GM21529 (cell line): Measurements from ENCODE around the gene ULK1.
A peak's percentile ranks its signal among the peaks of the same experiment; 100 is the strongest.
"Not testable (repeated sequence)": the region's sequence is repeated elsewhere in the genome, so short reads cannot be mapped to it uniquely, and the experiment has no call there.

Experiments used
- ATAC-seq: cut with Tn5 transposase; IDR thresholded peaks from one replicate; pipeline ENCODE4 v1.9.1; 2021; ENCODE audit not compliant: unreplicated experiment

ULK1 gene

GRCh38 chr12:131940141-131940547 is 45.7 kb downstream of the ULK1 start:
- ATAC-seq = no peak

GRCh38 chr12:131941116-131941986 is 46.9 kb downstream of the ULK1 start:
- ATAC-seq = no peak

GRCh38 chr12:131941987-131942341 is 47.5 kb downstream of the ULK1 start:
- no peak for ATAC-seq

GRCh38 chr12:131942671-131943070 is 48.2 kb downstream of the ULK1 start:
- ATAC-seq = no peak

- no peak for ATAC-seq
Measured at GRCh38 chr12:131943389-131943788, 49.0 kb downstream of the ULK1 start.

GRCh38 chr12:131943876-131944275 is 49.5 kb downstream of the ULK1 start:
- ATAC-seq = no peak

- no peak for ATAC-seq
Measured at GRCh38 chr12:131944601-131945251, 50.3 kb downstream of the ULK1 start.

- no peak for ATAC-seq
Measured at GRCh38 chr12:131946757-131947156, 52.3 kb downstream of the ULK1 start.

- no peak for ATAC-seq
Measured at GRCh38 chr12:131947482-131948027, 53.1 kb downstream of the ULK1 start.

GRCh38 chr12:131948166-131948712 is 53.8 kb downstream of the ULK1 start:
- no peak for ATAC-seq

GRCh38 chr12:131948713-131949430 is 54.5 kb downstream of the ULK1 start:
- ATAC-seq = not testable (repeated sequence)

GRCh38 chr12:131949431-131950181 is 55.2 kb downstream of the ULK1 start, which contains the start of gene EP400:
EP400 (plus strand) TSS chr12:131949942; CDS start chr12:131960620, 10,678 bp downstream.
- peak; percentile 84 for ATAC-seq

- ATAC-seq = peak; percentile 38
Measured at GRCh38 chr12:131950182-131950913, 55.9 kb downstream of the ULK1 start.

- ATAC-seq = not testable (repeated sequence)
Measured at GRCh38 chr12:131953810-131954209, 59.4 kb downstream of the ULK1 start.

- ATAC-seq = not testable (repeated sequence)
Measured at GRCh38 chr12:131954460-131954859, 60.0 kb downstream of the ULK1 start.

GRCh38 chr12:131959116-131959515 is 64.7 kb downstream of the ULK1 start:
- ATAC-seq = no peak

- ATAC-seq = no peak
Measured at GRCh38 chr12:131959641-131960589, 65.5 kb downstream of the ULK1 start.

GRCh38 chr12:131960590-131961325 is 66.3 kb downstream of the ULK1 start:
- not testable (repeated sequence) for ATAC-seq
